ENCODE results near the gene ARID2. TPM values are rescaled to one million over a fixed set of nuclear protein-coding genes. Genes with fewer than 3 reads are reported as not detected.

Gene ARID2
- total RNA-seq, 1 donor from 2014 or later: 45.5 TPM

DNA sequence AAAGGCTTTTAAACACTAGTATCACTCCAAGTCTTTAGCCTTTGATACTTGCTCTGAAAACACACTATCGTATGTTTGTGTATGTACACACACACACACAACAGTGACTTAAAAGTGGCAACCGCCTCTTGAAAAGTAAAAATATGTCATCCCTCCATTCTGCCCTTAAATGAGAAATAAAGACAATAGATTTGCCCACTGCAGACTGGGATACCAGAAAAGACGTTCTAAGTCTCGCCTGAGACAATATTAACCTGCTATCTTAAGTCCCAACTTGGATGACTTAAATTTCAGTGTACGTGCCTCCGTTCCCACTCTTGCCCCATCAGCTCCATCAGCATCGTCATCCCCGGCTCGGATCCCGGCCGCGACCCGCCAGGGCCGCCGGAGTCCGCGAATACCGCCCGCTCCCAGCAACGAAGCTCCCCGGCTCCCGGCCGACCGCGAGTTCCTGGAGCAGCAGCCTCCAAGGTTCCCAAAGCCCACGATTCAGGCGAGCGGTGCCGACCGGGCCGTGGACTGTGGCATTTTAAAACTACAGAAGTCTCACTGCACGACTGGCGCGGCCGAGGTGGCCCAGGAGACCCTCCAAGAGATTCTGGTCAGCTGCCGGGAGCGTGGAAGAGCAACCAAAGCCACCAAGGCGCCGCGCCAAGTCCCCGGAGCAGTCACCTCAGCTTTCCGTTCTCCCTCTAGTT, 2.8 kb upstream of the ARID2 start:
- Mint-ChIP-seq H3K9me3 (ENCODE audit: unreplicated experiment) (peaks cover 25% of the 10 kb centered on the region), H3K4me1 (ENCODE audit: low read depth, unreplicated experiment) (peaks cover 8% of the 10 kb centered on the region), H3K27ac (ENCODE audit: unreplicated experiment) (peak overlapping the region; percentile 100), H3K27me3 (ENCODE audit: unreplicated experiment) (peaks cover 10% of the 10 kb centered on the region), H3K36me3 (ENCODE audit: unreplicated experiment) (no peaks in the 10 kb centered on the region), H3K4me3 (ENCODE audit: unreplicated experiment) (peak overlapping the region; percentile 99)
- DNase-seq: peak; percentile 67
- TF ChIP-seq, protein P1, sequence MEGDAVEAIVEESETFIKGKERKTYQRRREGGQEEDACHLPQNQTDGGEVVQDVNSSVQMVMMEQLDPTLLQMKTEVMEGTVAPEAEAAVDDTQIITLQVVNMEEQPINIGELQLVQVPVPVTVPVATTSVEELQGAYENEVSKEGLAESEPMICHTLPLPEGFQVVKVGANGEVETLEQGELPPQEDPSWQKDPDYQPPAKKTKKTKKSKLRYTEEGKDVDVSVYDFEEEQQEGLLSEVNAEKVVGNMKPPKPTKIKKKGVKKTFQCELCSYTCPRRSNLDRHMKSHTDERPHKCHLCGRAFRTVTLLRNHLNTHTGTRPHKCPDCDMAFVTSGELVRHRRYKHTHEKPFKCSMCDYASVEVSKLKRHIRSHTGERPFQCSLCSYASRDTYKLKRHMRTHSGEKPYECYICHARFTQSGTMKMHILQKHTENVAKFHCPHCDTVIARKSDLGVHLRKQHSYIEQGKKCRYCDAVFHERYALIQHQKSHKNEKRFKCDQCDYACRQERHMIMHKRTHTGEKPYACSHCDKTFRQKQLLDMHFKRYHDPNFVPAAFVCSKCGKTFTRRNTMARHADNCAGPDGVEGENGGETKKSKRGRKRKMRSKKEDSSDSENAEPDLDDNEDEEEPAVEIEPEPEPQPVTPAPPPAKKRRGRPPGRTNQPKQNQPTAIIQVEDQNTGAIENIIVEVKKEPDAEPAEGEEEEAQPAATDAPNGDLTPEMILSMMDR (IDR thresholded peaks at IDR 0.05; ENCODE audit: partially characterized antibody, unreplicated experiment): no peak

DNA sequence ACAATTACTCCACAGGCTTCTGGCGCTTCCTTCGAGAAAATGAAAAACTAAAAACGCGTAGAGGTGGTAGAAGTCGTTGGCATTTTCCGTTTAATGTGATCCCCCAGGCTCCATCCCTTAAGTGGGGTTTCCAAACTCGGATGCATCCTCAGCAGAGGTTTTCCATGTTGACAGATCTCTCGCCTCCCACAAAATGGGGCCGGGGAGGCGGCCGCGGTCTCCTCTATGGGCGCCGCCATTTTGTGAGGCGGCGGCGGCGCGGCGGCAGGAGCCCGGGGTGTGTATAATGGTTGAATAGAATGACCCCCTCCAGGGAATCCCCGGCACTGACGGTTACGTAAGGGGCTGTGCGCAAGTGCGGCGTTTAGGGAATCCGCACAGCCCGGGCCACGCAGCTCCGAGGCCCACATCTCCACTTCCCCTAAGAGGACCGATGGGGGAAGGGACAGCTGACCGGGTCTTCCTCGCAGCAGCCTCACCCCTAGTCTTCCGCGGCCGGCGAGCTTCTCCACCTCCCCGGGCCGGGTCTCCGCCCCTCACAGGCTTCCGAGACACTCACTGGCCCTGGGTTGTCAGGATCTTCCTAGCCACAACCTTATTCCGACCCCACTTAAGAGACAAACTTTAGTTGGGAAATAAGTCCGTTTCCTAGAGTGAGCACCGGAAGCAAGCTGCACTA, 2.1 kb upstream of the ARID2 start:
- TF ChIP-seq, protein P1 (IDR thresholded peaks at IDR 0.05; ENCODE audit: partially characterized antibody, unreplicated experiment): peak; percentile 23
- H3K27ac Mint-ChIP-seq (ENCODE audit: unreplicated experiment): peak overlapping the region; percentile 100
- peaks cover 14% of the 10 kb centered on the region for H3K4me1 Mint-ChIP-seq (ENCODE audit: low read depth, unreplicated experiment)
- DNase-seq: peak; percentile 92
- H3K36me3 Mint-ChIP-seq (ENCODE audit: unreplicated experiment): no peaks in the 10 kb centered on the region
- peaks cover 10% of the 10 kb centered on the region for H3K27me3 Mint-ChIP-seq (ENCODE audit: unreplicated experiment)
- peaks cover 25% of the 10 kb centered on the region for H3K9me3 Mint-ChIP-seq (ENCODE audit: unreplicated experiment)
- peak overlapping the region; percentile 99 for H3K4me3 Mint-ChIP-seq (ENCODE audit: unreplicated experiment)

DNA sequence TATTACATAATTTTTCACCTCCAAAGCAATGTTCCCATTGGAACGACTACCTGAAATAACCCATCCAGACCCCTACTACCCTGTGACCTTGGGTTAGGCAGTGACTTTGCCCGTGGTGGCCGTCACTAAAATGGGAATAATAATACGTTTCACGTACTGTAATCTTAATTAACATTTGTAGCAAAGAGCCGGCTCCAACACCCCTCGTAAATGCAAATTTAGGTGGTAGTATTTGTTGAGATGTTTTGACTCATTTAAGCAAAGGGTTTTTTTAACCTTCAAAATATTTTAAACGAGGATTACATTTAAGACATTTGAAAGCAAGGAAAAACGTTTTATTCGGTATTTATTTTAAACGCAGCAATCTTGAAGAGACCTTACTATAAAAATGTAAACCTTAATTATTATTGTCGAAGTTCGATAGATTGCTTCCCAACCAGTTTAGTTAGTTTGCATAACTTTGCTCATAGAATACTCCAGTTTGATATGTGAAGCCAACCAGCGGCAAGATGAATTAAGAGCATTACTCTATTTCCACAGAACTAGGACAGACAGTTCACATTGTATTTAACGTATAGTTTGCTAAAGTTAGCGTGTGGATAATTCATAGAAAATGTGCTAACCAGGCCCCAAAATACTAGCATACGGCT, 1.4 kb upstream of the ARID2 start:
- Mint-ChIP-seq H3K4me3 (ENCODE audit: unreplicated experiment) (peak overlapping the region; percentile 99), H3K27ac (ENCODE audit: unreplicated experiment) (peak overlapping the region; percentile 100), H3K27me3 (ENCODE audit: unreplicated experiment) (peaks cover 10% of the 10 kb centered on the region), H3K36me3 (ENCODE audit: unreplicated experiment) (no peaks in the 10 kb centered on the region), H3K4me1 (ENCODE audit: low read depth, unreplicated experiment) (peaks cover 16% of the 10 kb centered on the region), H3K9me3 (ENCODE audit: unreplicated experiment) (peaks cover 25% of the 10 kb centered on the region)
- TF ChIP-seq, protein P1 (IDR thresholded peaks at IDR 0.05; ENCODE audit: partially characterized antibody, unreplicated experiment): no peak
- no peak for DNase-seq

DNA sequence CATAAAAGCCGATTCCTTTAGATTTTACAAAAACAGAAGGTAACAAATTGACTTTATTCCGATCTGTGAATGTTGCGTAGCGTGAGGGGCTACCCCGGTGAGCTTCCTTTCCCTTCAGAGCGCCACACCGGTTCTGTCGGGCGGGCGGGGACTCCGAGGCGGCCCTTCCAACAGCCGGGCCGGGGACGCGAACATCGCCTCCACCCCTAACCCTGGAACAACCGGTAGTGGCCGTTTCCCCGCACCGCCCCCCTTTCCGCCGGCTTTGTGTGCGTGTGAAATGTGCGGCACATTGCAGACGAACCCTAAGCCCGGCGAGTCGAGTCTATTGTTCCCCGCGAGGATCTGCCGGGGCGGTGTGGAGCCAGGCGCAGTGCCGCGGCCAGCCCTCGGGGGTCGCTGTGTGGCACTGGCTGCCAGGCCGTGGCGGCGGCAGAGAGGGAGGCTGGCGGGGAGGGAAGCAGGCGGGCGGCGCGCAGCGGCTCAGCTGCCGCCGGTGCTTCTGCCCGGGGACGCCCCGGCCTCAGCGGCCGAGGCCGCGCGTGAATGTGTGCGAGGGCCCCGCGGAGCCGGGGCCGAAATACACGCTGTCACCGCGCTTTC, 775 bp upstream of the ARID2 start:
- Mint-ChIP-seq H3K4me3 (ENCODE audit: unreplicated experiment) (peak overlapping the region; percentile 99), H3K36me3 (ENCODE audit: unreplicated experiment) (no peaks in the 10 kb centered on the region), H3K4me1 (ENCODE audit: low read depth, unreplicated experiment) (peaks cover 21% of the 10 kb centered on the region), H3K9me3 (ENCODE audit: unreplicated experiment) (peaks cover 25% of the 10 kb centered on the region), H3K27me3 (ENCODE audit: unreplicated experiment) (peaks cover 10% of the 10 kb centered on the region), H3K27ac (ENCODE audit: unreplicated experiment) (peak overlapping the region; percentile 100)
- TF ChIP-seq, protein P1 (IDR thresholded peaks at IDR 0.05; ENCODE audit: partially characterized antibody, unreplicated experiment): peak; percentile 96
- peak; percentile 97 for DNase-seq

All from glutamatergic neuron (in vitro differentiated cells).